ENCODE measurements around the gene CHD8.

The CHD8 gene

DNA sequence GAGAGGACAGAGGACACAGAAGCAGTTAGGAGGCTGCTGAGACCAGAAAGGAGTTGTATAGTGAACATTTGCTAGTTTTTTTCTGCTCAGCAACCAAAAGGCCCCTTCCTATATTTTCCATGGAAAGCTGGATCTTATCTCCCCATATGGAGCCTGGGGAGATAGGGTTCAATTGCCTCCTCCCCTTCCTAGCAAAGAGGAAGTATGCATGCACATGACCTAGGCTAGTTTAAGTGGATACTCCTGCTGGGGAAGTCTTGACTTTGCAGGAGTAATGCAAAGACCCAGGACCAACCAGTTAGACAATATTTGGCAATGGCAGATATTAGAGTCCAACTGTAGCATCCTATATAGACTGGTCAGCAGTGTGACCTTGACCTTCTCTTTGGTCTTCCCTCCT, 15.1 kb downstream of the CHD8 start:
- in situ Hi-C loops (cut with MboI; ENCODE audit: low sequenced_read_pairs) = no loop called here

DNA sequence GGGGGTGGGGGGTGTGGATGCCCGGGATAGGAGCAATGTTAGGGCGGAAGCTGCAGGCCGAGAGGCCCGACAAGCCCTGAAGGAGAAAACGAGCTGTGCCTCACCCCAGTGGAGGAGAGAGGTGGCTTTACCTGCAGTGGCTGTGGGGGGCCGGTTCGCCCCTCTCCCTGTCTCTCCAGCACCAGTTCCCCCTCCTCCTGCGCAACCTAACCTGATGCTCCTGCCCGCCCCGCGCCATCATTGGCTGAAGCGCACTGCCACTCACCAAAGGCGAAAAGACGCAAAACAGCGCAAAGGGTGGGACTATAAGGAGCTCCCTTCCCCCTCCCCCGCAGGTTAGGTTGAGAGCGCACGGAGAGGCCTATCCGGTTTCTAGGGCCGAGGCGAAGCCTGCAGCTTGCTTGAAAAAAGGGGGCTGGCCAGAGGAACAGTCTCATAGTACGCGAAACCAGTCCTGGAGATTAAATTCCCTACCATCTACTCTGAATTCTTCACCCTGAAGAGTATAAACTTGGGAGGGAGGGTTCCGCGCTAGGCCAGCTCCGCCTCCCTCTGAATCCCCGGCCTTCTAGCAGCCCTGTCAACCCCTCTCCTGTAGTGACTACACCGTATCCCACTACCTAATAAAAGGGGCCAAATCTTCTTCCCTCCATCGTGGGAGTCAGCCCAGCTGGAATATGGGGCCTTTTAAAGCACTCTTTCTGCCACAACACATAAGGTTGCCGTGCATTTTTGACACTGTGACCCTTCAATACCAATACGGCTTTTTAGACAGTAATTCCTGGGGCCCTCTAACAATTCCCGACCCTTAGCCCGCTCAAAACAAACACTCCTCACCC, 18.6 kb downstream of the CHD8 start:
- in situ Hi-C loops (cut with MboI; ENCODE audit: low sequenced_read_pairs) = no loop called here

DNA sequence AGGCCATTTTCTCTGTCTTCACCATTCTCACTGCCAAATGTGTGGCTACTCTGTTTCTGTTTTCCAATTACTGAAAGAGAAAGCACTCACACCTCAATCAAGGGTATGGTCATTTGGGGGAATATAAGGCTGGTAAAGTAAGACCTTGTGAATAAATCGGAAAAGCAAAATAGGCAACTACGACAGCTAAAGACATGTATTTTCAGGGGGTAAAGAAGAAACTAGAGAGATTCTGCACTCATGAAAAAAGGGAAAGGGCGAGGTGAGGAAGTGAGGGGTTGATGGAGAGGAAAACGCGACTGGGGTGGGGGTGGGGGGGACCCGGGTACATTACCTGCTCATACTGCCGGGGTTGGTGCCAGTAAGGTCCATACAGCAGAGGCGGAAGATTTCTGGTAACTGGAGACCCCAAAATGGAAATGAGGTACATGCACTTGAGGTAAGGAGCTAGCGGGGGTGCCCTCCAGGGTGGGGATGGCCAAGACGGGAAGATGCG, 19.3 kb downstream of the CHD8 start:
- in situ Hi-C loops (cut with MboI; ENCODE audit: low sequenced_read_pairs) = no loop called here

DNA sequence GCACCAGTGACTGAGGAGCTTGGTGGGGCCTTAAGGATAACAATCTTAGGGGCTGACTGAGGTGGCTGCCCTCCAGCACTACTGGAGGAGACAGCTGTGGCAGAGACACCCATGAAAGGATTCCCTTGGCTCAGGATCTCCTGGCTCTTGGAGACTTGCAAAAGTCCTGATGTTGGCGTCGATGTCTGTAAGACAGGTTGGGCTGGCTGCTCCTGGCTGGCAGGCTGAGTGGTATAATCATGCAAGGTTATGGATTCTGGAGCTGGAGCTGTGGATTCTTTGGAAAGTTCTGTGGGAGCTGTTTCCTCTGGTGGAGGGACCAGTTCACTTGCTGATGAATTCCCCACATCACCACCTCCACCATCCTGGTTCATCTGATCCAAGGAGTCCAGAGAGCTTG, 24.8 kb downstream of the CHD8 start:
- in situ Hi-C loops (cut with MboI; ENCODE audit: low sequenced_read_pairs) = no loop called here

DNA sequence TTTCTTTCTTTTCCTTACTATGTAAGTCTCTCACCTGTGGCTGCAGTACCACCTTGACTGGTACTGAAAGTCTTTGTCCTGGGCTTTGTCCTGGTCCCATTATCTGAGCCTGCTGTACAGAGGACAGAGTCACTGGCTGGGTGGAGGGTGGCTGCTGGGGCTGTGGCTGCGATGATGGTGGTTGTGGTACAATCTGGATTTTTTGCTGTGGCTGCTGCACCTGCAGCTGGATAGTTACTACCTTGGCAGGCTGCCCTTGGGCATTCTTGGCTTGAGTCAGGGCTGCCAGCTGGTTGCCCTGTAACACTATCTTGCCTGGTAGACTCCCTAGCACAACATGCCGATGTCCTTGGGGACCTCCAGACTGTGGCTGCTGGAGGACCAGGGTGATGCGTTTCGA, 27.0 kb downstream of the CHD8 start:
- in situ Hi-C loops (cut with MboI; ENCODE audit: low sequenced_read_pairs) = no loop called here

DNA sequence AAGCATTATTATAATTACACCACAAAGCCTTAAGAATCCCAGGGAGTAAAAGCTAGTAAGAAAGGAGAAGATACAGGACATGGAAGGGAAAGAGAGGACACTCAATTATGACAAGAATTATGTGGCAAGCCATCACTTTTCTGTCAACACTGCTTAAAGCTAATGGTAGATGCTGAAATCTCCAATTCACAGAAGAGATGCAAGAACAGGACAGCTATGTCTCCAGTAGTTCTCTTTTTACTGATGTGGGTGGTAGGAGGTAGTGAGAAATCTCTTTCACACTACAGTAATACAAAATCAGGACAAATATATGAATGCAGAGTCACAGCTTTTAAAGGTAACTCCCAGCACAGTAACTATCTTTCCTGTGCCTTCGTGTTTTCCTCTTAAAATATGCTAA, 29.2 kb downstream of the CHD8 start:
- in situ Hi-C loops (cut with MboI; ENCODE audit: low sequenced_read_pairs) = no loop called here

DNA sequence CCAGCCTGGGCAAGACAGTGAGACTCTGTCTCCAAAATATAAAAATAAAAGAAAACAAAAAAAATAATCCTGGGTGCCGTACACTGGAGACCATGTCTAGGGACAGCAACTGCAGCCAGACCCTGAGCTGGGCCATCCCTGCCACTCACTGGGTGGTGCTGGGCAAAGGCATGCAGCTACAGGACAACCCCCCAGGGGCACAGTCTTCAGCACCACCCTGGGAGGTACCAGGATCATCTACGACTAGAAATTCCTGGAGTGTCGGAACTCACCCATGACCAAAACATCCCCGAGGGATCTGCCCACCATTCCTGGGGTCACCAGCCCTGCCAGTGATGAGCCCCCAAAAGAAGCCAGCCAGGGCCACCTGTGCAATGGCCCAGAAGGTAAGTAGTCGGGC, 36.4 kb downstream of the CHD8 start:
- in situ Hi-C loops (cut with MboI; ENCODE audit: low sequenced_read_pairs) = no loop called here

DNA sequence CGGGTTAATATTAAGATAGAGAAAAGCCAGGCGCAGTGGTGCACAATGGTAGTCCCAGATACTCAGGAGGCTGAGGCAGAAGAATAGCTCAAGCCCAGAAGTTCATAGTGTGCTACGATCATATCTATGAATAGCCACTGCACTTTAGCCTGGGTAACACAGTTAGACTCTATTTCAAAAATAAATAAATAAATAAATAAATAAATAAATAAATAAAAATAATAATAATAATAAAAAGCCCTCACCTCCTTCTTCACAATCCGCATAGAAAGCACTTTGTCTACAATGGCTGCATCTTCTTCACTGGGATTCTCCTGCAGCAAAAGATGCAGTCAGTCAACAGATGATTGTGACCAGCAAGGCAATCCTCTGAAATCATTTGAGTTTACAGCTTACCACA, 40.6 kb downstream of the CHD8 start:
- in situ Hi-C loops (cut with MboI; ENCODE audit: low sequenced_read_pairs) = no loop called here

DNA sequence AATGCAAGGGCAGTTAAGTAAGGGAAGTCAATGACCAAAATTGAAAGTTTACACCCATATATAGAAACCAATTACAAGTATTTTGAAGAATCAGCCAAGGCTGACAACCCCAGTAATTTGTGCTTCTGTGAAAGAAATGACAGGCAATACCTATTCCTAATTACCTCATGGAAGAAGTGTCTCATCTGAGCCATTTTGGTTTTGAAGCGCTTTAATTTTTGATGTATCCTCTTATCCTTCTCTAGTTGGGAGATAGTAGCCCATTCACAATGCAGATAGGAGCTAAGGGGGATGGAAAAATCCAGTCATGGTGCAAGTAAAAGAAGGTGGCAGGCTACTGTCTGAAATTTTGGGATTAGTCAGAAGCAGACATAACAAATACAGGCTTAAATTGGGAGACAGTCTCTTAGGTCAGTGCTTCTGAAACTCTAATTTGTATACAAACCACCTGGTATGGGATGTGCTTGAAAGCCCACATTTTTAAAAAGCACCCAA, 41.7 kb downstream of the CHD8 start:
- in situ Hi-C loops (cut with MboI; ENCODE audit: low sequenced_read_pairs) = no loop called here

DNA sequence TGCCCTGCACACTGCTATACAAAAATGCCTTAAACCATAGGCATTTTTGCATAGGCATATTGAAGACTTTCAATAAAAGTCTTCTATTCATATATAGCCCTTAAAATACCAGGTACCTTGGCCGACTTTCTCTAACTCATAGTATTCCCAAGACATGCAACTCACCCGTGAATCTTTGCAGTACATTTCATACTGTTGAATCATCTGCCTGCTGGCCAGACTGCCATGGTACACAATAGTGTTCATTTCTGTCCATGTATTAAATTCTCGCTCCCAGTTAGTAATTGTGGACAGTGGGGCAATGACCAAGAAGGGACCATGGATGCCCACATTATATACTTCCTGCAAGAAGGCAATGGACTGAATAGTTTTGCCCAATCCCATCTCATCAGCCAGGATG, 47.8 kb downstream of the CHD8 start:
- in situ Hi-C loops (cut with MboI; ENCODE audit: low sequenced_read_pairs) = no loop called here

DNA sequence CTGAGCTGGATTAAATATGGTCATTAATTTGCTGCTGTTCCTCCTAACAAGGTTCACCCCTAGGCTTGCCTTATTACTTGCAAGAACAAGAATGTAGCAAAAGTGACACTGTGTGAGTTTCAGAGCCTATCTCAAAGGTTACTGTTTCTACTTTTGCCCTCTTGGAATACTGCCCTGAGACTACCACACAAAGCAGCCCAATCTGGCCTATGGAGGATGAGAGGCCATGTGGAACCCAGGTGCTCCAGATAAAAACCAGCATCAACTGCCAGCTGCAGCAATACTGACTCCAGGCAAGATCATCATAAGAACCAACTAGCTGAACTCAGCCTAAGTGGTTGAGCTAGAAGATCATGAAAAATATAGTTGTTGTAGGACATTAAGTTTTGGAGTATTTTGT, 49.7 kb downstream of the CHD8 start:
- in situ Hi-C loops (cut with MboI; ENCODE audit: low sequenced_read_pairs) = no loop called here

DNA sequence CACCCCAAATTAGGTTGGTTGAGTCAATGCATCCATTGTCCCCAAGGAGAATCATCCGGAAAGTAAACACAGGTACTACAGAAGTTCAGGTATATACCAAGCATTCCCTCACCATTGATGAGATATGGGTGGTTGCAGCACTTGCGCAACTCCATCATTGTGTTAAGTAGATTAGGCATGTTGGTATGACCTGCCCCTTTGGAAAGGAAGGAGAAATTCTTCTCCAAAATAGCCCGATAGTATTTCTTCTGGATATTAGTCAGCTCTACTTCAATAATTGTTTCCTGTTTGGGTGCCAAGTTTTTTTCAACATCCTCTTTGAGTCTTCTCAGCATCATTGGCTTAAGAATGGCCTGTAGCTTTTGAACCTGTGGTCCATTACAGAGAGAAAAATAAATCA, 50.8 kb downstream of the CHD8 start:
- in situ Hi-C loops (cut with MboI; ENCODE audit: low sequenced_read_pairs) = no loop called here

DNA sequence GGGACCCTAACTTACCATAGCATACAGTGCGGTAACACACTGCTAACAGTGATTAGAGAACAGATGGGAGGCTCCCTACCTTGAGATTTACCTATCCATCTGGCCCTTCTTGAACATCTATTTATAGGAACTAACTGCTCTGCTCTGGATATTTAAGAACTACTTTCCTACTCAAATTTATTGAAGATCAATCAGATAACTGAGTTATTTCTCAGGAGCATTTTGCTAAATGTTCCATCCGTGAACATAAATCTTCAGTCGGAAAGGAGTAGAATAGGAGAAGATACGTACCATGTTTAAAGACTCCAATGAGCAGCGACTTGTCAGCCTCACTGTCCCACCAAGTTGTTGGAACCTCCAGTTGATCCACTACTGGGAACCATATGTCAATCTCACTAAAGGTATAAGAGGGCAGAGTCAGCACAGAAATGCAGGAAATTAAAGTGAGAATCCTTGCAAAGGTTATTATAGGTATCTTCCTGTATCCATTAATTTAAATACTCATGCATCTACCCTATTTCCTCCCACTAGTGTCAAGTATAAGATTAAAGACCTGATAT, 56.5 kb downstream of the CHD8 start:
- in situ Hi-C loops (cut with MboI; ENCODE audit: low sequenced_read_pairs) = no loop called here

DNA sequence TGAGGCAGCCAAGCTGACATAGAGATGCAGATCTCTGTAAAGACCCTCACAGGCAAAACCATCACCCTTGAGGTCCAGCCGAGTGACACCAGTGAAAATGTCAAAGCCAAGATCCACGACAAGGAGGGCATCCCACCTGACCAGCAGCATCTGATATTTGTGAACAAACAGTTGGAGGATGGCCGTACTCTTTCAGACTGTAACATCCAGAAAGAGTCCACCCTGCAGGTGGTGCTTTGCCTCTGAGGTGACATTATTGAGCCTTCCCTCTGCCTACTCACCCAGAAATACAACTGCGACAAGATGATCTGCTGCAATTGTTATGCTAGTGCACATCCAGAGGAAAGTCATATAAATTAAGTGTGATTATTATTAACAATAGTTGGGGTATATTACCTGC, 57.0 kb downstream of the CHD8 start:
- in situ Hi-C loops (cut with MboI; ENCODE audit: low sequenced_read_pairs) = no loop called here

DNA sequence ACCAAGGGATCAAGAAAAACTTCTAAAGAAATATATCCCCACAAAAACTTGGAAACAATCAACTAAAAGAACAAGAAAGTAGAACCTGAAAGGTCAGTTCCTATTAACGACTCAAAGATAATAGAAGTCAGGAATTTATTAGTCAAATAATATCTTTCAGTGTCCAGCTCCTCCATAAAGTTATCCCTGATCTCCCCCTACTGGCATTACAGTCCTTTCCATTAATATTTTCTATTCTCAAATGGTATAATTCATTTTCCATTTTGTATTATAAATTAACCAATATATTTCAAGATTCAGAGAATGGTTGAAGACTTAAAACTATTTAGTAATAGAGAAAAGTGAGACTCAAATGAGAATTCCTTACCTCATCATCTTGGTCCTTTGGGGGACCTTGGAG, 60.5 kb downstream of the CHD8 start:
- in situ Hi-C loops (cut with MboI; ENCODE audit: low sequenced_read_pairs) = no loop called here

DNA sequence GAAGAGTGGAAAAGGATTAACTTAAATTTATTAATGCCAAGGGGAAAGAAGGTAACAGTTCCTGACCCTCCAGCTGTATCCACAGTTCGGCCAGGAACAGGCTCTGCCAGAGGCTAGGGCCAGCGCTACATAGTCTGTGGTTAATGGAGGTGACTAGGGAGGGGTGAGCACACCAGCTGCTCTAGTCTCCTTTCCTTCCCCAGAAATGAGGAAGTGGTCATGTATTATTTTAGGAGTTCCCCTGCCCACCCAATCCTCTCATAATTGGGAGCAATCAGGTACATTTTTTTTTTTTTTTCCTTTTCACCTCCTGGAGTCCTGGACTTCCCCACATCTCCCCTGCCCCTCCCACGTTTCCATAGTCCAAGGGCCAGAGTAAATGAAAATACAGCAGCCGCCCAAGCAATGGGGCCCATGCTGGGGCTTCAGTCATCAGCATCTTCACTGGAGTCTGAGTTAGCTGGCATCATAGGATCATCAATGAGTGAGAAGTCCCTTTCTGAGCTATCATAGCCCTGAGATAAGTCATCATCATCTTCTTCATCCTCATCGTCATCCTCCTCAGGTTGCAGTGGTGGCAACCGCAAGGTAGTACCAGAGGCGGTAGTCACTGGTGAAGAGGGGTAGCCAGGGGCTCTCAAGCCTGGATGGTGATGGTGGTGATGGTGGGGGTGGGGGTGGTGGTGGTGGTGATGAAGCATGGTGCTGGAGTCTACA, 70.6 kb downstream of the CHD8 start:
- in situ Hi-C loops (cut with MboI; ENCODE audit: low sequenced_read_pairs) = no loop called here

DNA sequence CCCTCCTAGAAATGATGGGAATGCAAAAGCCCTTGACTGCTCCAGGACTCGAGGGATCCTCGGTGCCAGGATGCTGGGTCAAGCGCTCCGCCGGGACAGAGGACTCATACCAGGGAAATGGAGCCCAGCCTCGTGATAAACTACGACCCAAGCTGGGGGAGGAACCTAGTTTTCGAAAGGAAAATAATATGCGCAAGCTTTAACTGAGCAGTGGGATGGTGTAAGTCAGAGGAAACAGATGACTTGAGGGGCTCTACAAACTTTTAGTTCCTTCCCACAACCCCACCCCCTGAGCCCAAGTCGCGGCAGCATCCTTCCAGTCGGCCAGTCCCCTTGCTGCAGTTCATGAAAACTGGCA, 71.5 kb downstream of the CHD8 start:
- in situ Hi-C loops (cut with MboI; ENCODE audit: low sequenced_read_pairs) = no loop called here

DNA sequence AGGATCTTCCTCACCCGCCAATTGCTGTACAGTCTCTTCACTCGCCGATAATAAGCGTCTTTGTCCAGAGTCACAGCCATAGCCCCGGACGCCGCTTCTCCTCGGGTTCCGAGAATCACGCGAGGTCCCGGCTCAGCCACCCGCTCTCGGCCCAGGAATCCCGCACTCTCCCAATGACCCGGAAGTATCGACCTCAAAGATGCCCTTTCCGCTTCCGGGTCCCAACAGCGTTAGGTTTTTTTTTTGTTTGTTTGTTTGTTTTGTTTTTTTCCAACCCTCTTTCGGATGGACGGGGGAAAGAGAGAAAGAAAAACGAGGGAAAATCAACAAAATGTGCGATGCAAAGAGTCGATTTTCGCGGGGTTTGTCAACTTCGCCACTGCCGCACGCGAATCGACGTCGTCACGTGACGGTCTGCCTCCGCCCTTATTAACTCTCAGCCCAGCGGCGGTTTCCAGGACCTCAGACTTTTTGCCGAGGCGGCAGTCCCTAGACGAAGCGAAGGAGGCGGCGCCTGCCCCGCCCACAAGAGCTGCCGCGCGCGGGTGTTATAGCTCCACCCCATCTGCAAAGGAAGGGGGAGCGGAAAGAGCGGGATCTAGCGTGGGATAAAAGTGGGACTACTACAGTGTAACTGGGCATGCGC, 72.0 kb downstream of the CHD8 start, which contains the start of gene SUPT16H:
TSS of gene SUPT16H (minus strand) at position 172 of the 646 bp plus-strand sequence. CDS start at position 80, 92 bp downstream.
- in situ Hi-C loops (cut with MboI; ENCODE audit: low sequenced_read_pairs) = no loop called here

DNA sequence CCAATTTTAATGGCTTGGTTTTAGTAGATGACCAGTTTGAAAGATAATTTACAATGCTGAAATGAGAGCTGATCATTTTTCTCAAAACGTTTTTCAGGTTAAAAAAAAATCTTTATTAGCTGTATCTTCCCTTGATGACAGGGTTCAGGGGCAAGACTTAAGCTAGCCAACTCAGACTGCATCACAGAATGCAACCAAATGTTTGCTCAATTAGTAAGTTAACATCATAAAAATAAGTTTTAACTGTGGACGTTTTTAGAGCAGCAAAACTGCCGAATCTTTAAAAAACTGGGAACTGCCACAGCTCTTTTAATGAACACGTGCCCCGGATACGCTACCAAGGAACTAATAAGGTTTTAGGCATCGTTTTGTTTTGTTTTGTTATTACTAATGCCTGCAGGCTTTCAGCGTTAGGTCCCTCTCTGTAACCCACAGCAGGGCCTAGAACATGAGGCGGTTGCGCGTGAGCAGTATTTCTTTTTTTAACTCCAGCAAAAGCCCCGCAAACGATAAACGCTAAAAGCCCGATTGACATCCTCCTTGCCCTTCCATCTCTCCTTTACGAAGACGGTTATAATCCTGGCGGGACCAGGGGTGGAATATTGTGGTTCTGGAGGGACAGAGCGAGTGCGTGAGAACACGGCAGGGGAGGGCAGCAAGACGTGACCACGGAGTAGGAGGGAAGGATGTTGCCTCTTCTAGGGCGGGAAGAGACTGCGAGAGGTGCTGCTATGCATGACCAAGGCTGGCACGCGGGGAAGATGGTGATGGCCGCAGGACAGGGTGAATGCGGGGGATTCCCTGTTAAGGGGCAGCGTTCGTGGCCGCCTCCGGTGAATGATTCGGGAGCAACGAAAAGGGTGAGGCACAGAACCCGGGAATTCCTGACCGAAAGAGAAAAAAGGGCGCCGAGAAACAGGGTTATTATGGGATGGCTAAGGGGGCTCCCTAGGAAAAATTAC, 72.8 kb downstream of the CHD8 start:
- in situ Hi-C loops (cut with MboI; ENCODE audit: low sequenced_read_pairs) = no loop called here

DNA sequence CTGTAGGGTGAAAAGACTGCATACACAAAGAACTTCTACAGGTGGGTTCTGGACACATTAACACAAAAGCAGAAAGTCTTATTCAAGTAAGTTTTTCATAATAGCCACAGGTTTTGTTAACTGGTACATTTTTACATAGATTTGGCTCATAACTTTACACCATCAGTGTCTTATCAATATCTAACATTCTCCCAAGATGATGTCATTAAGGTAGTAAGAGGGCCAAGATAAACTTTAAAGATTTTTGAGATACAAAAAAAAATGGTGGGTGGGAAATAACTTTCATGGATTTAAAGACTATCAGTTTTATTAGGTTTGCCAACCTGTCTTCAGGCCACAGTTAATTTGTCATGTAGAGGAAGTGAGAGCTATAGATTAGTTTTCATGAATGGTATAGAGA, 73.8 kb downstream of the CHD8 start:
- in situ Hi-C loops (cut with MboI; ENCODE audit: low sequenced_read_pairs) = no loop called here

Measured in HL-60/S4 (cell line).